CD4-positive, alpha-beta T cell (primary cell): ENCODE results near the gene TAS1R1. TPM values are rescaled to one million over a fixed set of nuclear protein-coding genes. Genes with fewer than 3 reads are reported as not detected.

Source experiments
- ATAC-seq: fragments of 200-7000 bp; cut with Tn5 transposase; one replicate; pipeline ENCODE4 v1.10.0; 2022; ENCODE audit warnings: mild to moderate bottlenecking; ENCODE audit not compliant: poor library complexity
- CTCF ChIA-PET: fragments of 350-600 bp; sonication (Branson Sonifier 250); formaldehyde crosslinking; loops from one replicate; lab custom pipeline; 2021; ENCODE audit warnings: antibody characterized with exemption, inconsistent platforms; lab: Charles Lee
- POLR2A ChIA-PET: fragments of 350-600 bp; sonication (Branson Sonifier 250); formaldehyde crosslinking; loops from one replicate; lab custom pipeline; 2021; ENCODE audit warnings: antibody characterized with exemption, inconsistent platforms; lab: Charles Lee
- DNase-seq, 14 experiments: peaks; one replicate each; pipeline ENCODE4 v3.0.0-alpha.2; 2013 to 2020; ENCODE audit warnings: mixed read lengths in 2 of 14
- H3K27ac ChIP-seq, 2 donors: one replicate each; pipeline versions ENCODE4 v1.5.1 to v1.7.0; 2013; ENCODE audit warnings: low read length in 2 of 2, low read depth in 1 of 2, mild to moderate bottlenecking in 1 of 2
- H3K27me3 ChIP-seq, 2 experiments: 1 replicate in 1 of 2; 2 replicates in 1 of 2; pipeline versions ENCODE4 v1.6.1 to v1.7.0; 2013; ENCODE audit warnings: low read length in 2 of 2, control low read depth in 1 of 2, mild to moderate bottlenecking in 1 of 2, moderate library complexity in 1 of 2; ENCODE audit not compliant: insufficient read depth in 2 of 2, control insufficient read depth in 1 of 2
- H3K36me3 ChIP-seq: one replicate; pipeline ENCODE4 v1.6.1; 2013; ENCODE audit warnings: low read length, control low read depth; ENCODE audit not compliant: insufficient read depth
- H3K4me1 ChIP-seq: one replicate; pipeline ENCODE4 v1.6.1; 2013; ENCODE audit warnings: low read length, control low read depth; ENCODE audit not compliant: insufficient read depth
- H3K4me3 ChIP-seq: one replicate; pipeline ENCODE4 v1.5.1; 2013; ENCODE audit warnings: mild to moderate bottlenecking, low read length, moderate library complexity
- H3K9me3 ChIP-seq, 2 experiments: 1 replicate in 1 of 2; 2 replicates in 1 of 2; pipeline versions ENCODE4 v1.6.1 to v1.7.0; 2013; ENCODE audit warnings: low read length in 2 of 2, mild to moderate bottlenecking in 2 of 2, control low read depth in 1 of 2, moderate library complexity in 1 of 2; ENCODE audit not compliant: control insufficient read depth in 1 of 2, insufficient read depth in 1 of 2
- H3K27ac Mint-ChIP-seq: one replicate; pipeline ENCODE4 v1.8.0; 2020; ENCODE audit warnings: mixed read lengths
- H3K27me3 Mint-ChIP-seq: one replicate; pipeline ENCODE4 v1.8.0; 2021; ENCODE audit warnings: mixed read lengths
- H3K36me3 Mint-ChIP-seq: one replicate; pipeline ENCODE4 v1.8.0; 2021; ENCODE audit warnings: low read depth, mixed read lengths
- H3K4me1 Mint-ChIP-seq: one replicate; pipeline ENCODE4 v1.8.0; 2021; ENCODE audit warnings: low read depth, mixed read lengths
- H3K4me3 Mint-ChIP-seq: one replicate; pipeline ENCODE4 v1.8.0; 2020; ENCODE audit warnings: mild to moderate bottlenecking, mixed read lengths
- H3K9me3 Mint-ChIP-seq: one replicate; pipeline ENCODE4 v1.8.0; 2020; ENCODE audit warnings: mixed read lengths
- CTCF ChIP-seq: fragments of 200-600 bp; IDR thresholded peaks from one replicate; pipeline ENCODE4 v1.8.0; 2022; ENCODE audit warnings: antibody characterized with exemption, mild to moderate bottlenecking
- intact Hi-C, 2 experiments: fragments of 100-400 bp; cut with DNase I in 1 of 2; cut with micrococcal nuclease in 1 of 2; formaldehyde crosslinking; loops; one replicate each; pipeline versions ENCODE4 v1.15.1 to v1.9.0; 2023 to 2025; cut with DNase I, micrococcal nuclease
- total RNA-seq, 174 experiments: library from RNA in 2 of 174; stranded (reverse) in 2 of 174; gene quantifications; one replicate each; pipeline ENCODE4 v1.2.3 and lab custom pipeline; 2021 to 2026

Gene TAS1R1
- total RNA-seq, 2 experiments from 2014 or later = not detected

- Mint-ChIP-seq H3K36me3 (peaks cover 55% of the 10 kb centered on the region), H3K27me3 (no peaks in the 10 kb centered on the region), H3K4me3 (peak overlapping the region; percentile 100), H3K4me1 (peaks cover 54% of the 10 kb centered on the region), H3K9me3 (no peaks in the 10 kb centered on the region), H3K27ac (peak overlapping the region; percentile 98)
- ChIA-PET CTCF (interaction anchor here (1.1 to 5.3 kb wide), 4 partner anchors 16 to 101 kb away, joined by 3 to 22 read pairs (median 4); partner anchors contain the start of genes DNAJC11, NOL9, TAS1R1 and ZBTB48), POLR2A (interaction anchor here (0.8 to 6.3 kb wide), 10 partner anchors 9 to 100 kb away, joined by 3 to 139 read pairs (median 12); partner anchors contain the start of genes DNAJC11, NOL9, PHF13 and TAS1R1)
- intact Hi-C loops = loop anchor here (1.0 to 10.0 kb wide), 3 partner anchors 20 to 46 kb away; partner anchors contain the start of genes NOL9 (in 1 of the 2) and TAS1R1 (in 1 of the 2)
- no peak for TF ChIP-seq CTCF
- no peaks in the 10 kb centered on the region for H3K27me3 ChIP-seq
- peaks cover 34% of the 10 kb centered on the region for H3K36me3 ChIP-seq
- H3K4me1 ChIP-seq = peaks cover 77% of the 10 kb centered on the region
- H3K4me3 ChIP-seq = peak overlapping the region; percentile 95
- ATAC-seq = no peak
- peak overlapping the region; percentile 56 to 79 for H3K27ac ChIP-seq
- H3K9me3 ChIP-seq = no peaks in the 10 kb centered on the region
- DNase-seq = no peak
Observed at GRCh38 chr1:6600410-6601048, 45.4 kb downstream of the TAS1R1 start.

- intact Hi-C loops = loop anchor here (1.0 to 10.0 kb wide), 3 partner anchors 21 to 46 kb away; partner anchors contain the start of genes NOL9 (in 1 of the 2) and TAS1R1 (in 1 of the 2)
- Histone ChIP-seq H3K4me1 (peaks cover 69% of the 10 kb centered on the region), H3K36me3 (peaks cover 27% of the 10 kb centered on the region), H3K27me3 (no peaks in the 10 kb centered on the region), H3K9me3 (no peaks in the 10 kb centered on the region), H3K27ac (peak overlapping the region; percentile 77 to 79), H3K4me3 (peak overlapping the region; percentile 95)
- Mint-ChIP-seq H3K9me3 (no peaks in the 10 kb centered on the region), H3K27ac (peak overlapping the region; percentile 98), H3K27me3 (no peaks in the 10 kb centered on the region), H3K4me3 (peak overlapping the region; percentile 100), H3K36me3 (peaks cover 47% of the 10 kb centered on the region), H3K4me1 (peaks cover 46% of the 10 kb centered on the region)
- ChIA-PET POLR2A (interaction anchor here (0.8 to 6.3 kb wide), 20 partner anchors 10 to 208 kb away, joined by 3 to 139 read pairs (median 12); partner anchors contain the start of genes CAMTA1, DNAJC11, NOL9 and PHF13), CTCF (interaction anchor here (0.6 to 5.3 kb wide), 6 partner anchors 19 to 108 kb away, joined by 3 to 22 read pairs (median 4); partner anchors contain the start of genes NOL9, TAS1R1, THAP3 and ZBTB48)
- ATAC-seq (peak; percentile 46), DNase-seq (peak; percentile 41 to 90 (median 70))
- TF ChIP-seq CTCF = peak; percentile 18
Observed at GRCh38 chr1:6601049-6601922, 46.2 kb downstream of the TAS1R1 start.
